ENCODE data around the gene MRPL38. TPM values are rescaled to one million over a fixed set of nuclear protein-coding genes. Genes with fewer than 3 reads are reported as not detected.

Gene MRPL38
- total and polyA plus RNA-seq, 4 donors, result 23.0 to 63.9 (median 50.5) TPM

- H3K4me3 ChIP-seq (ENCODE audit: low read depth in 1 of 3, low read length in 3 of 3), result no peak overlapping the region
- peaks cover 6 to 41% (median 28%) of the 10 kb centered on the region in 4 donors for H3K4me1 ChIP-seq (ENCODE audit: control insufficient read depth in 4 of 4, insufficient read depth in 4 of 4, low read length in 3 of 4)
- no peak for TF ChIP-seq CTCF (IDR thresholded peaks at IDR 0.05; ENCODE audit: low read depth, low read length, missing input control)
- no peak for TF ChIP-seq REST (IDR thresholded peaks at IDR 0.05)
- TF ChIP-seq ZBTB33 (IDR thresholded peaks at IDR 0.05), result no peak
- no peak for TF ChIP-seq FOXA1 (IDR thresholded peaks at IDR 0.05)
- no peak for TF ChIP-seq HNF4G (IDR thresholded peaks at IDR 0.05)
- no peak for TF ChIP-seq FOXA2 (IDR thresholded peaks at IDR 0.05)
- TF ChIP-seq SP1 (IDR thresholded peaks at IDR 0.05), result no peak
- TF ChIP-seq, protein P1, sequence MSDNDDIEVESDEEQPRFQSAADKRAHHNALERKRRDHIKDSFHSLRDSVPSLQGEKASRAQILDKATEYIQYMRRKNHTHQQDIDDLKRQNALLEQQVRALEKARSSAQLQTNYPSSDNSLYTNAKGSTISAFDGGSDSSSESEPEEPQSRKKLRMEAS (IDR thresholded peaks at IDR 0.05), result no peak
- TF ChIP-seq JUND (IDR thresholded peaks at IDR 0.05), result no peak
- TF ChIP-seq YY1 (IDR thresholded peaks at IDR 0.05), result no peak
- TF ChIP-seq TAF1 (conservative IDR thresholded peaks at IDR 0.05), result no peak
- no peak for TF ChIP-seq RAD21 (IDR thresholded peaks at IDR 0.05)
- no peak for TF ChIP-seq ATF3 (IDR thresholded peaks at IDR 0.05)
- TF ChIP-seq HNF4A (conservative IDR thresholded peaks at IDR 0.05), result no peak
- TF ChIP-seq GABPA (IDR thresholded peaks at IDR 0.05 in 1 of 2, conservative IDR thresholded peaks at IDR 0.05 in 1 of 2), result no peak
- TF ChIP-seq EGR1 (IDR thresholded peaks at IDR 0.05; ENCODE audit: low read depth in 2 of 2), result no peak
- TF ChIP-seq NR2F2 (IDR thresholded peaks at IDR 0.05), result no peak
- TF ChIP-seq RXRA (IDR thresholded peaks at IDR 0.05), result no peak
- no peak overlapping the region for H3K9ac ChIP-seq (ENCODE audit: low read depth in 1 of 2, low read length in 2 of 2)
- no peak for DNase-seq (ENCODE audit: low spot score)
- WGBS, result 91% methylated on average over 13 of the region's 13 CpGs
- no peaks in the 10 kb centered on the region for H3K27me3 ChIP-seq (ENCODE audit: control insufficient read depth in 4 of 4, insufficient read depth in 4 of 4, low read length in 3 of 4)
- H3K9me3 ChIP-seq (ENCODE audit: control insufficient read depth in 4 of 4, low read length in 3 of 4), result no peaks in the 10 kb centered on the region
- peaks cover 6 to 26% (median 13%) of the 10 kb centered on the region in 4 donors for H3K36me3 ChIP-seq (ENCODE audit: control insufficient read depth in 4 of 4, insufficient read depth in 3 of 4, low read depth in 1 of 4, low read length in 3 of 4)
- no peak overlapping the region for H3K27ac ChIP-seq (ENCODE audit: low read depth in 1 of 2, low read length in 2 of 2)
These were observed 3.8 kb downstream of the MRPL38 start for GRCh38 chr17:75900691-75901533.
